ENCODE measurements around the gene DBP.

The DBP gene

GRCh38 chr19:48642862-48643261 is 5.7 kb upstream of the DBP start:
- no peaks in the 10 kb centered on the region for H3K9me3 ChIP-seq (ENCODE audit: control insufficient read depth, insufficient read depth, low read length)
- H3K4me1 ChIP-seq (ENCODE audit: control insufficient read depth, low read length) = peaks cover 47% of the 10 kb centered on the region
- peaks cover 18% of the 10 kb centered on the region for H3F3A ChIP-seq (ENCODE audit: control insufficient read depth, insufficient read depth)
- H3K36me3 ChIP-seq (ENCODE audit: control insufficient read depth, low read length) = 0 out of 2 replicates have a peak, but pooled peaks cover 4% of the 10 kb centered on the region
- no peak overlapping the region for H3K4me2 ChIP-seq (ENCODE audit: low read length)
- no peaks in the 10 kb centered on the region for H3K27me3 ChIP-seq (ENCODE audit: control insufficient read depth, low read length)
- no peak overlapping the region for H3K27ac ChIP-seq (ENCODE audit: low read depth, low read length)
- no peaks in the 10 kb centered on the region for H3K79me2 ChIP-seq (ENCODE audit: control insufficient read depth, low read length)
- no peaks in the 10 kb centered on the region for H4K20me1 ChIP-seq (ENCODE audit: control insufficient read depth, insufficient read depth, low read depth, low read length)
- no peaks in the 10 kb centered on the region for H3K9me2 ChIP-seq (replicated peaks; ENCODE audit: control insufficient read depth, low read length)
- no peak overlapping the region for H3K4me3 ChIP-seq (ENCODE audit: low read length)
- TF ChIP-seq CTCF (IDR thresholded peaks at IDR 0.05; ENCODE audit: low read depth, low read length, poor library complexity, severe bottlenecking) (no peak), EZH2phosphoT487 (IDR thresholded peaks at IDR 0.05; ENCODE audit: borderline replicate concordance, low read length) (no peak)

GRCh38 chr19:48641850-48642249 is 4.7 kb upstream of the DBP start:
- Histone ChIP-seq H3K36me3 (ENCODE audit: control insufficient read depth, low read length) (0 out of 2 replicates have a peak, but pooled peaks cover 4% of the 10 kb centered on the region), H3K27me3 (ENCODE audit: control insufficient read depth, low read length) (no peaks in the 10 kb centered on the region), H3K4me1 (ENCODE audit: control insufficient read depth, low read length) (peaks cover 42% of the 10 kb centered on the region), H4K20me1 (ENCODE audit: control insufficient read depth, insufficient read depth, low read depth, low read length) (no peaks in the 10 kb centered on the region), H3K79me2 (ENCODE audit: control insufficient read depth, low read length) (no peaks in the 10 kb centered on the region), H3K27ac (ENCODE audit: low read depth, low read length) (no peak overlapping the region), H3K4me2 (ENCODE audit: low read length) (no peak overlapping the region), H3K9me2 (replicated peaks; ENCODE audit: control insufficient read depth, low read length) (no peaks in the 10 kb centered on the region), H3K4me3 (ENCODE audit: low read length) (no peak overlapping the region), H3F3A (ENCODE audit: control insufficient read depth, insufficient read depth) (peaks cover 13% of the 10 kb centered on the region), H3K9me3 (ENCODE audit: control insufficient read depth, insufficient read depth, low read length) (no peaks in the 10 kb centered on the region)
- TF ChIP-seq CTCF (IDR thresholded peaks at IDR 0.05; ENCODE audit: low read depth, low read length, poor library complexity, severe bottlenecking) = no peak
- TF ChIP-seq EZH2phosphoT487 (IDR thresholded peaks at IDR 0.05; ENCODE audit: borderline replicate concordance, low read length) = no peak

- TF ChIP-seq CTCF (IDR thresholded peaks at IDR 0.05; ENCODE audit: low read depth, low read length, poor library complexity, severe bottlenecking) (no peak), EZH2phosphoT487 (IDR thresholded peaks at IDR 0.05; ENCODE audit: borderline replicate concordance, low read length) (no peak)
- no peaks in the 10 kb centered on the region for H3K9me3 ChIP-seq (ENCODE audit: control insufficient read depth, insufficient read depth, low read length)
- no peaks in the 10 kb centered on the region for H4K20me1 ChIP-seq (ENCODE audit: control insufficient read depth, insufficient read depth, low read depth, low read length)
- H3K4me2 ChIP-seq (ENCODE audit: low read length) = no peak overlapping the region
- no peaks in the 10 kb centered on the region for H3K9me2 ChIP-seq (replicated peaks; ENCODE audit: control insufficient read depth, low read length)
- peaks cover 15% of the 10 kb centered on the region for H3K79me2 ChIP-seq (ENCODE audit: control insufficient read depth, low read length)
- no peak overlapping the region for H3K4me3 ChIP-seq (ENCODE audit: low read length)
- 0 out of 2 replicates have a peak, but pooled peaks cover 4% of the 10 kb centered on the region for H3K36me3 ChIP-seq (ENCODE audit: control insufficient read depth, low read length)
- peaks cover 43% of the 10 kb centered on the region for H3K4me1 ChIP-seq (ENCODE audit: control insufficient read depth, low read length)
- H3K27me3 ChIP-seq (ENCODE audit: control insufficient read depth, low read length) = no peaks in the 10 kb centered on the region
- peaks cover 18% of the 10 kb centered on the region for H3F3A ChIP-seq (ENCODE audit: control insufficient read depth, insufficient read depth)
- no peak overlapping the region for H3K27ac ChIP-seq (ENCODE audit: low read depth, low read length)
These were observed 2.5 kb upstream of the DBP start for GRCh38 chr19:48639483-48640375.
